GM18499 (cell line): ENCODE measurements around the gene MEGF10.

Experiments
- ATAC-seq: cut with Tn5 transposase; IDR thresholded peaks from one replicate; pipeline ENCODE4 v1.9.1; 2021; ENCODE audit warnings: moderate number of reproducible peaks; ENCODE audit not compliant: insufficient read depth, unreplicated experiment

MEGF10 gene

GRCh38 chr5:127429928-127430327, 139.3 kb downstream of the MEGF10 start:
- ATAC-seq = no peak

- no peak for ATAC-seq
Measured at GRCh38 chr5:127430627-127431026, 140.0 kb downstream of the MEGF10 start.

- no peak for ATAC-seq
Measured at GRCh38 chr5:127431977-127432585, 141.5 kb downstream of the MEGF10 start.

- no peak for ATAC-seq
Measured at GRCh38 chr5:127433526-127433925, 142.9 kb downstream of the MEGF10 start.

GRCh38 chr5:127434588-127434987, 144.0 kb downstream of the MEGF10 start:
- ATAC-seq = no peak

GRCh38 chr5:127435821-127436220, 145.2 kb downstream of the MEGF10 start:
- no peak for ATAC-seq

GRCh38 chr5:127439644-127440043, 149.0 kb downstream of the MEGF10 start:
- ATAC-seq = no peak

DNA sequence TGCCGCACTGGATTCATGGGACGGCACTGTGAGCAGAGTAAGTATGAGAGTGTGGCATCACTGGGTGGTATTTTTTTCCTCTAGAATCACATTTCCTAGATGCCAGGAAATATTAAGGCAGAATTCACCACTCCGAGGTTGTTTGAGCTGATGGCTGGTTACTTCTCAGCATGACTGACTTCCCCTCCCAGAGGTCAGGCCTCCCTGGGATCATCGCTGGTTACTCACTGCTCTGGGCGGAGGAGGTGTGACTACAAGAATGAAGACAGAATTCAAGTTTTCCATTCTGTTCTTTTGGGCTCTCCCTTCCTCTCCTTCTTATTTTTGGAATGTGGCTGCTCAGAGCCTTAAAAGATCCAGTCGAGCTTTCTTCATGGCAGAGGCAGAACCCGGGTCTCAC, 150.2 kb downstream of the MEGF10 start:
- ATAC-seq = no peak

GRCh38 chr5:127441799-127442484, 151.3 kb downstream of the MEGF10 start:
- no peak for ATAC-seq

DNA sequence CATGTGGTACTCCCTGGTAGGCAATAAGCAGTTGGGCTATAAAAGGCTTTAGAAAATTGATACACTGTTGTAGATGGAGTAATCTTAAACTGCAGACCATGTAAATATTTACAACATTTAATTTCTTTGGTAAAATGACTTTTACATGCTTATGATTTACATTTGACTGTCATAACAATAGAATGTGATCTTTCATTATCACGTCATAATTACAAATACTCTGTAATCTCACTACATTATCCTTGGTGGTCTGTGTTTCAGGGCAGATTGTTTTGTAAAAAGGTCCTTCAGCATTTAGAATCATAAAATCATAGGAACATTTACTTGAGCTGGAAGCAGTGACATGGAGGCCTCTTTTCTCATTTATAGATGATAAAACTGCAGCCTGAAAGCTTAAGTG, 153.6 kb downstream of the MEGF10 start:
- no peak for ATAC-seq

DNA sequence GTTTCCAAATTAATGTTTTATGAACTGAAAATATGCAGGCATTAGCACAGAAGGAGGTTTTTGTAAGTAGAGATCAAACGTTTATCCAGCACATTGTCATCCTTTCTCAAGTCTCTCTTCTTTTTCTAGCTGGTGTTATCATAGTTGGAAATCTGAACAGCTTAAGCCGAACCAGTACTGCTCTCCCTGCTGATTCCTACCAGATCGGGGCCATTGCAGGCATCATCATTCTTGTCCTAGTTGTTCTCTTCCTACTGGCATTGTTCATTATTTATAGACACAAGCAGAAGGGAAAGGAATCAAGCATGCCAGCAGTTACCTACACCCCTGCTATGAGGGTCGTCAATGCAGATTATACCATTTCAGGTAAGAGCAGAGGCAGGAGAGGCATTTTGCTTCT, 154.7 kb downstream of the MEGF10 start:
- no peak for ATAC-seq

- no peak for ATAC-seq
Measured at GRCh38 chr5:127446626-127447025, 156.0 kb downstream of the MEGF10 start.

DNA sequence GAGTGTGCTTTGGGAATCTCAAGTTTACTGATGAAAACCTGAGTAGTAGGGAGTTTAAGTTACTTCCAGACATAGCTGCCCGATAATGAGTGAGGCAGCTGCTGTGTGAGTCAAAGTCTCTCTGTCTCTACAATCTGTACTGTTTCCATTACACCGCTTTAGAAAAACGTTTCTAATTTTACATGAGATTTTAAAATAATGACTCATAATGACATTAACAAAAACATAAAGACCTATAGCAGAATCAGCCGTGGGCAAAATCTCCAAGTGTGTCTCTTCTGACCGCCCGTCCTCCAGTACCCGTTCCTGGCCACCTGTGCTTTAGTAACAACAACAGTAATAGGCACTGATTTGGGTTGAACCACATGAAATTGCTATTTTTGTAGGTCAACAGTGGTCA, 157.2 kb downstream of the MEGF10 start:
- no peak for ATAC-seq

- ATAC-seq = no peak
Measured at GRCh38 chr5:127450046-127450445, 159.4 kb downstream of the MEGF10 start.

GRCh38 chr5:127451096-127451495, 160.5 kb downstream of the MEGF10 start:
- no peak for ATAC-seq

GRCh38 chr5:127452626-127453025, 162.0 kb downstream of the MEGF10 start:
- ATAC-seq = no peak

- no peak for ATAC-seq
Measured at GRCh38 chr5:127471211-127471610, 180.6 kb downstream of the MEGF10 start.

GRCh38 chr5:127472700-127473099, 182.1 kb downstream of the MEGF10 start:
- ATAC-seq = no peak

DNA sequence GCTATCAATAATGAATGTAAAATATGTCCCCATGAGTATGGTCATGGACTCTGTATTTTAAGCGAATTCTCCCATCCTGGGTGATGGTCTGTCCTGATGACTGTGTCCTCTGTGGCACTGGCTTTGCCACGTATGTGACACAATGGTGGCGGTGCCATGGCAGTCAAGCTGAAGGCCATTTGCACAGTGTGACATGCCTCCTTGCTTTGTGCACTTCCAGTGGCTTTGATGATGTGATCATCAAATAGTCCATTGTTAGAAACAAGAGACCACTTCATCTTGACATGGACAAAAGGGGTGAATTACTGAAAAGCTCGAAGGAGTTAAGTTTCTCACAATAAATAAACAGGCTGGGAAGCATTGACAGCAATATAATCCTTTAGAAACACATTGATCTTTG, 195.9 kb downstream of the MEGF10 start:
- ATAC-seq = no peak

- ATAC-seq = peak; percentile 60
Measured at GRCh38 chr5:127492854-127493738, 202.5 kb downstream of the MEGF10 start.

DNA sequence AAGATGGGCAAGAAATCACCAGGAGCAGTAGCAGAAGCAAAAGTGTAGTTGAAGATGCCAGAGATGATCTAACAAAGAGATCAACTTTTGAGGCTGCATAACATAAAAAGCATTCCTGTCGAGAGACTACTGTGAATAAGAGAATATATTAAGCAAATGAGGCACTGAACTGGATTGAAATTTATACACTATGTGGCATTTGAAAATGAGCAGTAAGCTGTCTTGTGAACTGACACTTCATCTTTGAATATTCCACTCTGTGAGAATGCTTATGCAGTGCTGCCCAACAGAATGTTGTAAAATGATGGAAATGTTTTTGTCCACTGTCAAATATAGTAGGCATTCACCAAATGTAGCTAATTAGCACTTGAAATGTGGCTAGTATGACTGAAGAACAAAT, 208.0 kb downstream of the MEGF10 start:
- ATAC-seq = no peak
